ENCODE data around the gene ITPRID2. TPM values are rescaled to one million over a fixed set of nuclear protein-coding genes. Genes with fewer than 3 reads are reported as not detected.

ITPRID2 gene
- total and polyA plus RNA-seq, 2 of the 13 experiments (the other 11 are each of a cell fraction or from before 2014, with no cell fraction given), result 44.8 to 62.3 TPM

- TF ChIP-seq UBTF (CRISPR knock-in tag; IDR thresholded peaks at IDR 0.05), result no peak
- no peak for TF ChIP-seq REL (CRISPR knock-in tag; conservative IDR thresholded peaks at IDR 0.05)
- TF ChIP-seq E2F2 (CRISPR knock-in tag; IDR thresholded peaks at IDR 0.05; ENCODE audit: borderline replicate concordance), result no peak
- no peak for TF ChIP-seq ZNF615 (CRISPR knock-in tag; IDR thresholded peaks at IDR 0.05; ENCODE audit: borderline replicate concordance)
- peak; percentile 63 for TF ChIP-seq CTCF (CRISPR knock-in tag; IDR thresholded peaks at IDR 0.05)
- no peak for TF ChIP-seq SP4 (CRISPR knock-in tag; IDR thresholded peaks at IDR 0.05)
- no peak for TF ChIP-seq RBM39 (IDR thresholded peaks at IDR 0.05; ENCODE audit: low read depth, low read length, poor library complexity, severe bottlenecking)
- peak; percentile 76 for TF ChIP-seq STAG1 (CRISPR knock-in tag; IDR thresholded peaks at IDR 0.05)
- TF ChIP-seq ZZZ3 (CRISPR knock-in tag; IDR thresholded peaks at IDR 0.05; ENCODE audit: borderline replicate concordance), result no peak
- TF ChIP-seq ZNF460 (CRISPR knock-in tag; IDR thresholded peaks at IDR 0.05; ENCODE audit: borderline replicate concordance), result no peak
- no peak for TF ChIP-seq ZNF549 (CRISPR knock-in tag; IDR thresholded peaks at IDR 0.05)
- TF ChIP-seq PAXIP1 (CRISPR knock-in tag; conservative IDR thresholded peaks at IDR 0.05), result no peak
- peak; percentile 31; the same call in 1 of the 2 replicates for TF ChIP-seq ISL2 (CRISPR knock-in tag; IDR thresholded peaks at IDR 0.05)
Measured at GRCh38 chr2:181904022-181904632, 12.6 kb downstream of the ITPRID2 start (continued).
